ENCODE measurements around the gene RNASEL.

The RNASEL gene

GRCh38 chr1:182626527-182626926 is 37.5 kb upstream of the RNASEL start:
- H3K4me1 ChIP-seq (ENCODE audit: insufficient read depth, insufficient read length) = peaks cover 9% of the 10 kb centered on the region
- H3K4me3 ChIP-seq (ENCODE audit: insufficient read length, low read depth) = no peak overlapping the region
- peaks cover 4% of the 10 kb centered on the region for H3K27me3 ChIP-seq (ENCODE audit: insufficient read depth, insufficient read length)
- H3K9me3 ChIP-seq (ENCODE audit: insufficient read depth, low read length) = peaks cover 5% of the 10 kb centered on the region
- H3K36me3 ChIP-seq (ENCODE audit: insufficient read depth, insufficient read length, low read length) = no peaks in the 10 kb centered on the region
- no peak for DNase-seq (ENCODE audit: low read depth, low spot score)
- TF ChIP-seq YY1 (IDR thresholded peaks at IDR 0.05; ENCODE audit: insufficient read depth, insufficient read length) (no peak), SUZ12 (IDR thresholded peaks at IDR 0.05; ENCODE audit: extremely low read depth, insufficient read depth, insufficient read length) (no peak), ZNF274 (IDR thresholded peaks at IDR 0.05; ENCODE audit: low read depth, low read length) (no peak)
- H3K9ac ChIP-seq (ENCODE audit: insufficient read length, low read depth) = no peak overlapping the region

- Histone ChIP-seq H3K9me3 (ENCODE audit: insufficient read depth, low read length) (peaks cover 12% of the 10 kb centered on the region), H3K36me3 (ENCODE audit: insufficient read depth, insufficient read length, low read length) (no peaks in the 10 kb centered on the region), H3K4me3 (ENCODE audit: insufficient read length, low read depth) (no peak overlapping the region), H3K9ac (ENCODE audit: insufficient read length, low read depth) (no peak overlapping the region), H3K4me1 (ENCODE audit: insufficient read depth, insufficient read length) (peaks cover 9% of the 10 kb centered on the region), H3K27me3 (ENCODE audit: insufficient read depth, insufficient read length) (peaks cover 4% of the 10 kb centered on the region)
- no peak for TF ChIP-seq ZNF274 (IDR thresholded peaks at IDR 0.05; ENCODE audit: low read depth, low read length)
- no peak for TF ChIP-seq YY1 (IDR thresholded peaks at IDR 0.05; ENCODE audit: insufficient read depth, insufficient read length)
- TF ChIP-seq SUZ12 (IDR thresholded peaks at IDR 0.05; ENCODE audit: extremely low read depth, insufficient read depth, insufficient read length) = no peak
- no peak for DNase-seq (ENCODE audit: low read depth, low spot score)
Observed at GRCh38 chr1:182625719-182626504, 36.9 kb upstream of the RNASEL start.

- H3K9me3 ChIP-seq (ENCODE audit: insufficient read depth, low read length) = peaks cover 17% of the 10 kb centered on the region
- peaks cover 3% of the 10 kb centered on the region for H3K4me1 ChIP-seq (ENCODE audit: insufficient read depth, insufficient read length)
- H3K4me3 ChIP-seq (ENCODE audit: insufficient read length, low read depth) = no peak overlapping the region
- no peak overlapping the region for H3K9ac ChIP-seq (ENCODE audit: insufficient read length, low read depth)
- no peaks in the 10 kb centered on the region for H3K36me3 ChIP-seq (ENCODE audit: insufficient read depth, insufficient read length, low read length)
- H3K27me3 ChIP-seq (ENCODE audit: insufficient read depth, insufficient read length) = peaks cover 4% of the 10 kb centered on the region
- DNase-seq (ENCODE audit: low read depth, low spot score) = no peak
- TF ChIP-seq ZNF274 (IDR thresholded peaks at IDR 0.05; ENCODE audit: low read depth, low read length) = no peak
- no peak for TF ChIP-seq YY1 (IDR thresholded peaks at IDR 0.05; ENCODE audit: insufficient read depth, insufficient read length)
- TF ChIP-seq SUZ12 (IDR thresholded peaks at IDR 0.05; ENCODE audit: extremely low read depth, insufficient read depth, insufficient read length) = no peak
Observed at GRCh38 chr1:182625024-182625423, 36.0 kb upstream of the RNASEL start.

GRCh38 chr1:182624577-182624976 is 35.5 kb upstream of the RNASEL start:
- peaks cover under 1% of the 10 kb centered on the region for H3K4me1 ChIP-seq (ENCODE audit: insufficient read depth, insufficient read length)
- H3K9me3 ChIP-seq (ENCODE audit: insufficient read depth, low read length) = peaks cover 17% of the 10 kb centered on the region
- no peaks in the 10 kb centered on the region for H3K36me3 ChIP-seq (ENCODE audit: insufficient read depth, insufficient read length, low read length)
- peaks cover 4% of the 10 kb centered on the region for H3K27me3 ChIP-seq (ENCODE audit: insufficient read depth, insufficient read length)
- no peak for TF ChIP-seq ZNF274 (IDR thresholded peaks at IDR 0.05; ENCODE audit: low read depth, low read length)
- no peak for TF ChIP-seq YY1 (IDR thresholded peaks at IDR 0.05; ENCODE audit: insufficient read depth, insufficient read length)
- no peak for TF ChIP-seq SUZ12 (IDR thresholded peaks at IDR 0.05; ENCODE audit: extremely low read depth, insufficient read depth, insufficient read length)
- H3K4me3 ChIP-seq (ENCODE audit: insufficient read length, low read depth) = no peak overlapping the region
- H3K9ac ChIP-seq (ENCODE audit: insufficient read length, low read depth) = no peak overlapping the region
- no peak for DNase-seq (ENCODE audit: low read depth, low spot score)

GRCh38 chr1:182622901-182623528 is 34.0 kb upstream of the RNASEL start:
- no peak for TF ChIP-seq YY1 (IDR thresholded peaks at IDR 0.05; ENCODE audit: insufficient read depth, insufficient read length)
- TF ChIP-seq ZNF274 (IDR thresholded peaks at IDR 0.05; ENCODE audit: low read depth, low read length) = no peak
- no peak for TF ChIP-seq SUZ12 (IDR thresholded peaks at IDR 0.05; ENCODE audit: extremely low read depth, insufficient read depth, insufficient read length)
- no peak overlapping the region for H3K9ac ChIP-seq (ENCODE audit: insufficient read length, low read depth)
- H3K4me3 ChIP-seq (ENCODE audit: insufficient read length, low read depth) = no peak overlapping the region

GRCh38 chr1:182621906-182622305 is 32.9 kb upstream of the RNASEL start:
- no peak for DNase-seq (ENCODE audit: low read depth, low spot score)
- peaks cover under 1% of the 10 kb centered on the region for H3K4me1 ChIP-seq (ENCODE audit: insufficient read depth, insufficient read length)
- no peaks in the 10 kb centered on the region for H3K36me3 ChIP-seq (ENCODE audit: insufficient read depth, insufficient read length, low read length)
- peaks cover 17% of the 10 kb centered on the region for H3K9me3 ChIP-seq (ENCODE audit: insufficient read depth, low read length)
- H3K27me3 ChIP-seq (ENCODE audit: insufficient read depth, insufficient read length) = peaks cover 28% of the 10 kb centered on the region
- TF ChIP-seq ZNF274 (IDR thresholded peaks at IDR 0.05; ENCODE audit: low read depth, low read length) = no peak
- no peak for TF ChIP-seq YY1 (IDR thresholded peaks at IDR 0.05; ENCODE audit: insufficient read depth, insufficient read length)
- TF ChIP-seq SUZ12 (IDR thresholded peaks at IDR 0.05; ENCODE audit: extremely low read depth, insufficient read depth, insufficient read length) = no peak
- no peak overlapping the region for H3K9ac ChIP-seq (ENCODE audit: insufficient read length, low read depth)
- no peak overlapping the region for H3K4me3 ChIP-seq (ENCODE audit: insufficient read length, low read depth)

More at GRCh38 chr1:182622901-182623528, 34.0 kb upstream of the RNASEL start:
- Histone ChIP-seq H3K4me1 (ENCODE audit: insufficient read depth, insufficient read length) (no peaks in the 10 kb centered on the region), H3K9me3 (ENCODE audit: insufficient read depth, low read length) (peaks cover 17% of the 10 kb centered on the region), H3K36me3 (ENCODE audit: insufficient read depth, insufficient read length, low read length) (no peaks in the 10 kb centered on the region), H3K27me3 (ENCODE audit: insufficient read depth, insufficient read length) (peaks cover 17% of the 10 kb centered on the region)
- no peak for DNase-seq (ENCODE audit: low read depth, low spot score)

- peaks cover 36% of the 10 kb centered on the region for H3K27me3 ChIP-seq (ENCODE audit: insufficient read depth, insufficient read length)
- no peak for DNase-seq (ENCODE audit: low read depth, low spot score)
- no peak for TF ChIP-seq YY1 (IDR thresholded peaks at IDR 0.05; ENCODE audit: insufficient read depth, insufficient read length)
- peaks cover 17% of the 10 kb centered on the region for H3K9me3 ChIP-seq (ENCODE audit: insufficient read depth, low read length)
- H3K4me1 ChIP-seq (ENCODE audit: insufficient read depth, insufficient read length) = peaks cover 4% of the 10 kb centered on the region
- H3K9ac ChIP-seq (ENCODE audit: insufficient read length, low read depth) = no peak overlapping the region
- H3K4me3 ChIP-seq (ENCODE audit: insufficient read length, low read depth) = no peak overlapping the region
- H3K36me3 ChIP-seq (ENCODE audit: insufficient read depth, insufficient read length, low read length) = no peaks in the 10 kb centered on the region
Observed at GRCh38 chr1:182620924-182621585, 32.0 kb upstream of the RNASEL start.

Data from NT2/D1 (cell line).